GM12874 (cell line): ENCODE results near the gene LAMB3.

Experiments used
- TF ChIP-seq, protein P1 (sequence below): IDR thresholded peaks from 2 replicates; pipeline ENCODE4 v1.5.1; 2011; ENCODE audit warnings: low read depth, mild to moderate bottlenecking, control low read depth, low read length, moderate library complexity; ENCODE audit not compliant: insufficient read depth

Gene LAMB3

GRCh38 chr1:209603877-209604276 is 48.3 kb downstream of the LAMB3 start:
- TF ChIP-seq, protein P1, sequence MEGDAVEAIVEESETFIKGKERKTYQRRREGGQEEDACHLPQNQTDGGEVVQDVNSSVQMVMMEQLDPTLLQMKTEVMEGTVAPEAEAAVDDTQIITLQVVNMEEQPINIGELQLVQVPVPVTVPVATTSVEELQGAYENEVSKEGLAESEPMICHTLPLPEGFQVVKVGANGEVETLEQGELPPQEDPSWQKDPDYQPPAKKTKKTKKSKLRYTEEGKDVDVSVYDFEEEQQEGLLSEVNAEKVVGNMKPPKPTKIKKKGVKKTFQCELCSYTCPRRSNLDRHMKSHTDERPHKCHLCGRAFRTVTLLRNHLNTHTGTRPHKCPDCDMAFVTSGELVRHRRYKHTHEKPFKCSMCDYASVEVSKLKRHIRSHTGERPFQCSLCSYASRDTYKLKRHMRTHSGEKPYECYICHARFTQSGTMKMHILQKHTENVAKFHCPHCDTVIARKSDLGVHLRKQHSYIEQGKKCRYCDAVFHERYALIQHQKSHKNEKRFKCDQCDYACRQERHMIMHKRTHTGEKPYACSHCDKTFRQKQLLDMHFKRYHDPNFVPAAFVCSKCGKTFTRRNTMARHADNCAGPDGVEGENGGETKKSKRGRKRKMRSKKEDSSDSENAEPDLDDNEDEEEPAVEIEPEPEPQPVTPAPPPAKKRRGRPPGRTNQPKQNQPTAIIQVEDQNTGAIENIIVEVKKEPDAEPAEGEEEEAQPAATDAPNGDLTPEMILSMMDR, result no peak

DNA sequence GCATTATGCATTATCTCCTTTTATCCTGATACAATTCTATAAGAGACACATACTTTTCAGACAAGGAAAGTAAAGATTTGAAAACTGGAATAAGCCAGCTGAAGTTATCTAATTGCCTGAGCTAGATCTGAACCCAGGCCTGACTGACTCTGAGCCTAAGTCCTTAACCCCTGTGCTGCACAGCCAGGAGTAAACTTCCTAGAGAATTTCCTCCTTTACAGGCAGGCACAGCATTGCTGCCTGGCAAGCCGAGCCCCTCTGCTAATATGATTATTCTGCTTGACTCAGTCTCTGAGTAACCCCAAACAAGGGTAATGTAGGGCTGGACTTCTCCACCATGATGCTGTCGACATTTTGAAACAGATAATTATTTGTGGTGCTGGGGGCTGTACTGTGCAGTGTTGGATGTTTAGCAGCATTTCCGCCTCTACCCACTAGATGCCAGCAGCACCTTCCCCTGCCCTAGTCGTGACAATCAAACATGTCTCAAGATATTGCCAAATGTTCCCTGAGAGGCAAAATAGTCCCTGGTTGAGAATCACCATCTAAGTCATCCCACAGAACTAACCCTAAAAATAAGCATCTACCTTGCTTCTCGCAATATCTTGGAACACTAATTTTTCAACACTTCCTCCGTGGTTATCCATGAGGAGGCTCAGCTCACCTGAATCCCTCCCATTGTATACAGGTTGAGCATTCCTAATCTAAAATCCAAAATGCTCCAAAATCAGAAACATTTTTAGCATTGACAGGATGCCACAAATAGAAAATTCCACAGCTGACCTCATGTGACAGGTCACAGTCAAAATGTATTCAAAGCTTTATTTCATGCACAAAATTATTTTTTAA is 50.2 kb downstream of the LAMB3 start:
- TF ChIP-seq, protein P1, result peak; percentile 72

DNA sequence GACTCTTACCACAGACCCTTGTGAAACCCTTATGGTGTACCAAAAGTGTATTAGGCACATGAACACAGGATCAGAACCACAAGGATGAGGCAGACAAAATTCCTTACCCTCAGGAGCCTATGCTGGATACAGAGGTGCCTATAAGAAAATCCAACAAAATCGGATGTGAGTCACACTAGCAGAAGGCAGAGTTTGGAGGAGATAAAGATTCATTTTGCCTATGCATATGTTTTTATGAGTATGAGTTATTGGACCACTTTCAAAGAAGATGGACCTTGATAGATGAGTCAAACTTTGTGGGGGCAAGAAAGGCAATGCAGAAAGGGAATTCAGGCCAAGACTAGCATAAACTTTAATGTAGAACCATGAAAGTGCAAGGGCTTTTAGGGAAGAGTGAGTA is 51.7 kb downstream of the LAMB3 start:
- TF ChIP-seq, protein P1, result no peak

DNA sequence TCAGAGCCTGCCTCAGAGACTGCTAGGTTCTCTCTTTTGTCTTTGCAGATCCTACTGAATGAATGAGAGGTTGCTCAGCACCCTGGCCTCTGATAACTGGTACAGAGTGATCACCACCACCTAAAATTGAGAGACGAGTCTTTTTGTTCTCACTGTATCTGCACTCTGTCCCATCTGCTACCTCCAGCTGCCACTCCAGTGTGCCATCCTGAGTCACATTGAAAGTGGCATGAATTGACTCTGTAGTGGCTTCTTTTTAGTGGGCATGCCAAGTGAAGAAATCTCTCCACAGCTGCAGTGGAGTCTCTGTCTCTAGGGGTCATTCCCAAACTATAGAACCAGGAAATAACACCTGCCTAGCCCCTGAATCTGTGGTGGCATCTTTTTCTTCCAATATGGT is 54.0 kb downstream of the LAMB3 start:
- TF ChIP-seq, protein P1, result no peak

GRCh38 chr1:209597499-209597898 is 54.7 kb downstream of the LAMB3 start:
- TF ChIP-seq, protein P1, result no peak

GRCh38 chr1:209595599-209596285 is 56.5 kb downstream of the LAMB3 start:
- TF ChIP-seq, protein P1, result no peak

- TF ChIP-seq, protein P1, result no peak
Measured at GRCh38 chr1:209595028-209595427, 57.2 kb downstream of the LAMB3 start.
